ENCODE data around the gene FMNL3. TPM values are rescaled to one million over a fixed set of nuclear protein-coding genes. Genes with fewer than 3 reads are reported as not detected.

Gene FMNL3
- polyA plus RNA-seq, 1 of the 3 experiments (the other 2 are of a cell fraction) = 10.2 TPM

DNA sequence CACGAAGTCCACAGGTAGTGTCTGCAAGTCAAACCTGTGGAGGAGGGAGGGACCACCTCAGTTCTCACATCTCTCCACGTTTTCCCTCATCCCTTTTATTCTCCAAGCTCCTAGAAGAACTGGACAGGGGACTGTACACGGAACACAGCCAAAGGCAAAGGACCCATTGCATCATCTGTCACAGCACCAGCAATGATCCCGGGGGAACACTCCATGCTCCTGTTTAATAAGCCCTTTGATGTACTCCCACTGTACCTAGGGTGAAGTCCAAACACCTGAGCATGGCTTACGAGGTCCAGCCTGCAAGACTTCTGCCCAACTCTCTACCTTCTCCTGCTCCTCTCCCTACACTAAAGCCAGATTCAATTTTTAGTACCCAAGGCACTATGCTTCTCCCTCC lies 57.3 kb downstream of the FMNL3 start:
- ChIA-PET POLR2A (no interaction called here), CTCF (interaction anchor here (0.9 to 30.5 kb wide), 3 partner anchors 13 to 62 kb away, joined by 4 to 590 read pairs (median 27); partner anchors contain the start of gene FMNL3)
- 0 out of 2 replicates have a peak, but pooled peaks cover 3% of the 10 kb centered on the region for H3K79me2 ChIP-seq (ENCODE audit: insufficient read depth)
- no peak overlapping the region for H2AFZ ChIP-seq (ENCODE audit: low read depth)
- 88% methylated on average over 5 of the region's 5 CpGs for WGBS (ENCODE audit: low lambda C conversion rate)
- H3K9me3 ChIP-seq = no peaks in the 10 kb centered on the region
- no peaks in the 10 kb centered on the region for H3K9me2 ChIP-seq
- no peaks in the 10 kb centered on the region for H3F3A ChIP-seq (replicated peaks; ENCODE audit: insufficient read depth)
- TF ChIP-seq FOSL2 (IDR thresholded peaks at IDR 0.05; ENCODE audit: borderline replicate concordance, low read depth) = no peak
- TF ChIP-seq FOXJ3 (CRISPR knock-in tag; IDR thresholded peaks at IDR 0.05) = no peak
- TF ChIP-seq POLR2AphosphoS5 (IDR thresholded peaks at IDR 0.05; ENCODE audit: low read depth, low read length) = no peak
- TF ChIP-seq ELF1 (IDR thresholded peaks at IDR 0.05) = no peak
- TF ChIP-seq, protein P1, sequence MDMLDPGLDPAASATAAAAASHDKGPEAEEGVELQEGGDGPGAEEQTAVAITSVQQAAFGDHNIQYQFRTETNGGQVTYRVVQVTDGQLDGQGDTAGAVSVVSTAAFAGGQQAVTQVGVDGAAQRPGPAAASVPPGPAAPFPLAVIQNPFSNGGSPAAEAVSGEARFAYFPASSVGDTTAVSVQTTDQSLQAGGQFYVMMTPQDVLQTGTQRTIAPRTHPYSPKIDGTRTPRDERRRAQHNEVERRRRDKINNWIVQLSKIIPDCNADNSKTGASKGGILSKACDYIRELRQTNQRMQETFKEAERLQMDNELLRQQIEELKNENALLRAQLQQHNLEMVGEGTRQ (IDR thresholded peaks at IDR 0.05; ENCODE audit: borderline replicate concordance, low read depth, low read length) = no peak
- TF ChIP-seq, protein P2, sequence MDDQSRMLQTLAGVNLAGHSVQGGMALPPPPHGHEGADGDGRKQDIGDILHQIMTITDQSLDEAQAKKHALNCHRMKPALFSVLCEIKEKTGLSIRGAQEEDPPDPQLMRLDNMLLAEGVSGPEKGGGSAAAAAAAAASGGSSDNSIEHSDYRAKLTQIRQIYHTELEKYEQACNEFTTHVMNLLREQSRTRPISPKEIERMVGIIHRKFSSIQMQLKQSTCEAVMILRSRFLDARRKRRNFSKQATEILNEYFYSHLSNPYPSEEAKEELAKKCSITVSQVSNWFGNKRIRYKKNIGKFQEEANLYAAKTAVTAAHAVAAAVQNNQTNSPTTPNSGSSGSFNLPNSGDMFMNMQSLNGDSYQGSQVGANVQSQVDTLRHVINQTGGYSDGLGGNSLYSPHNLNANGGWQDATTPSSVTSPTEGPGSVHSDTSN (IDR thresholded peaks at IDR 0.05) = no peak
- TF ChIP-seq, protein P3, sequence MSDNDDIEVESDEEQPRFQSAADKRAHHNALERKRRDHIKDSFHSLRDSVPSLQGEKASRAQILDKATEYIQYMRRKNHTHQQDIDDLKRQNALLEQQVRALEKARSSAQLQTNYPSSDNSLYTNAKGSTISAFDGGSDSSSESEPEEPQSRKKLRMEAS (IDR thresholded peaks at IDR 0.05; ENCODE audit: low read depth) = no peak
- no peak for TF ChIP-seq FOXM1 (IDR thresholded peaks at IDR 0.05; ENCODE audit: low read depth)
- no peak for TF ChIP-seq RCOR1 (IDR thresholded peaks at IDR 0.05; ENCODE audit: low read length)
- H3K4me2 ChIP-seq = no peak overlapping the region
- H3K4me3 ChIP-seq (ENCODE audit: low read depth in 2 of 2, low read length in 1 of 2) = no peak overlapping the region
- no peak for DNase-seq
- H3K27ac ChIP-seq (ENCODE audit: low read depth in 2 of 2, low read length in 1 of 2) = no peak overlapping the region
- H3K36me3 ChIP-seq (replicated peaks in 1 of 2; ENCODE audit: control insufficient read depth in 1 of 2, insufficient read depth in 2 of 2, low read length in 1 of 2) = peaks cover 35 to 79% of the 10 kb centered on the region in 2 experiments
- H3K27me3 ChIP-seq (ENCODE audit: insufficient read depth) = no peaks in the 10 kb centered on the region
- no peak overlapping the region for H3K9ac ChIP-seq
- H3K4me1 ChIP-seq (ENCODE audit: control insufficient read depth in 1 of 2, insufficient read depth in 2 of 2, low read depth in 1 of 2, low read length in 1 of 2) = peaks cover 0 to 2% of the 10 kb centered on the region in 2 experiments; a peak in 1 of 4 replicates
- H4K20me1 ChIP-seq (ENCODE audit: insufficient read depth) = no peaks in the 10 kb centered on the region

DNA sequence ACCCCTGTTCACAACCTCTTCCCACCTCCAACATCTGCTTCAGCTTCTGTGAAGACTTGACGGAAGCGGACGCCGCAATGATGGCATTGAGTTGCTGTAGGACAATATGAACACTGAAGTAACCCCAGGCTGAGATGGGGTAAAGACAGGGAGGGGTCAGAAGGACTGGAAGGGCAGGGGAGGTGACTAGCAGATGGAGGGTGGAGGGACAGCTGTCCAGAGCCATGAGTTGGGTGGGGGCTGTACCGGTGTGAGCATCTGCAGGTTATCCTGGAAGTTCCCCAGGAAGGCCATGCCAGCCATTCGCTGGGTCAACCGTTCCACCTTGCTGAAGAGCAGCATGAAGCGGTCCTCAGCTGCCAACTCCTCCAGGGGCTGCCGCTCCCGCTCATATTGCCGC lies 57.8 kb downstream of the FMNL3 start:
- TF ChIP-seq FOSL2 (IDR thresholded peaks at IDR 0.05; ENCODE audit: borderline replicate concordance, low read depth) (no peak), ELF1 (IDR thresholded peaks at IDR 0.05) (no peak), RCOR1 (IDR thresholded peaks at IDR 0.05; ENCODE audit: low read length) (no peak), NRF1 (IDR thresholded peaks at IDR 0.05; ENCODE audit: low read depth, low read length) (no peak), TAF1 (IDR thresholded peaks at IDR 0.05; ENCODE audit: borderline replicate concordance, low read depth, low read length) (no peak), POLR2AphosphoS5 (IDR thresholded peaks at IDR 0.05; ENCODE audit: low read depth, low read length) (no peak), MXI1 (IDR thresholded peaks at IDR 0.05; ENCODE audit: low read depth, low read length) (no peak), RAD21 (IDR thresholded peaks at IDR 0.05; ENCODE audit: low read length) (no peak), TEAD4 (IDR thresholded peaks at IDR 0.05; ENCODE audit: borderline replicate concordance, insufficient read depth) (no peak), YY1 (IDR thresholded peaks at IDR 0.05; ENCODE audit: low read depth) (no peak), RXRA (IDR thresholded peaks at IDR 0.05; ENCODE audit: borderline replicate concordance, low read depth) (no peak)
- TF ChIP-seq, protein P3 (IDR thresholded peaks at IDR 0.05; ENCODE audit: low read depth) = no peak
- TF ChIP-seq, protein P1 (IDR thresholded peaks at IDR 0.05; ENCODE audit: borderline replicate concordance, low read depth, low read length) = no peak
- TF ChIP-seq, protein P4, sequence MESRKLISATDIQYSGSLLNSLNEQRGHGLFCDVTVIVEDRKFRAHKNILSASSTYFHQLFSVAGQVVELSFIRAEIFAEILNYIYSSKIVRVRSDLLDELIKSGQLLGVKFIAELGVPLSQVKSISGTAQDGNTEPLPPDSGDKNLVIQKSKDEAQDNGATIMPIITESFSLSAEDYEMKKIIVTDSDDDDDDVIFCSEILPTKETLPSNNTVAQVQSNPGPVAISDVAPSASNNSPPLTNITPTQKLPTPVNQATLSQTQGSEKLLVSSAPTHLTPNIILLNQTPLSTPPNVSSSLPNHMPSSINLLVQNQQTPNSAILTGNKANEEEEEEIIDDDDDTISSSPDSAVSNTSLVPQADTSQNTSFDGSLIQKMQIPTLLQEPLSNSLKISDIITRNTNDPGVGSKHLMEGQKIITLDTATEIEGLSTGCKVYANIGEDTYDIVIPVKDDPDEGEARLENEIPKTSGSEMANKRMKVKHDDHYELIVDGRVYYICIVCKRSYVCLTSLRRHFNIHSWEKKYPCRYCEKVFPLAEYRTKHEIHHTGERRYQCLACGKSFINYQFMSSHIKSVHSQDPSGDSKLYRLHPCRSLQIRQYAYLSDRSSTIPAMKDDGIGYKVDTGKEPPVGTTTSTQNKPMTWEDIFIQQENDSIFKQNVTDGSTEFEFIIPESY (IDR thresholded peaks at IDR 0.05; ENCODE audit: borderline replicate concordance, low read depth) = no peak
- TF ChIP-seq, protein P2 (IDR thresholded peaks at IDR 0.05) = no peak
- no peaks in the 10 kb centered on the region for H3K27me3 ChIP-seq (ENCODE audit: insufficient read depth)
- H3K9me3 ChIP-seq = no peaks in the 10 kb centered on the region
- H3K36me3 ChIP-seq (replicated peaks in 1 of 2; ENCODE audit: control insufficient read depth in 1 of 2, insufficient read depth in 2 of 2, low read length in 1 of 2) = peaks cover 30 to 77% of the 10 kb centered on the region in 2 experiments
- no peak overlapping the region for H3K4me3 ChIP-seq (ENCODE audit: low read depth in 2 of 2, low read length in 1 of 2)
- ChIA-PET CTCF (interaction anchor here (2.2 to 30.5 kb wide), 4 partner anchors 13 to 92 kb away, joined by 11 to 590 read pairs (median 20); partner anchors contain the start of genes FMNL3 and TMBIM6), POLR2A (interaction anchor here (0.9 kb wide), 2 partner anchors 13 to 92 kb away, joined by 3 to 4 read pairs; partner anchors contain the start of gene TMBIM6)
- H3K79me2 ChIP-seq (ENCODE audit: insufficient read depth) = no peaks in the 10 kb centered on the region
- H3F3A ChIP-seq (replicated peaks; ENCODE audit: insufficient read depth) = peaks cover 3% of the 10 kb centered on the region
- no peaks in the 10 kb centered on the region for H3K9me2 ChIP-seq
- H2AFZ ChIP-seq (ENCODE audit: low read depth) = no peak overlapping the region
- H3K9ac ChIP-seq = no peak overlapping the region
- H3K4me1 ChIP-seq (ENCODE audit: control insufficient read depth in 1 of 2, insufficient read depth in 2 of 2, low read depth in 1 of 2, low read length in 1 of 2) = peaks cover 0 to 5% of the 10 kb centered on the region in 2 experiments; a peak in 1 of 4 replicates
- no peaks in the 10 kb centered on the region for H4K20me1 ChIP-seq (ENCODE audit: insufficient read depth)
- no peak overlapping the region for H3K4me2 ChIP-seq
- 99% methylated on average over 11 of the region's 11 CpGs for WGBS (ENCODE audit: low lambda C conversion rate)
- DNase-seq = no peak
- H3K27ac ChIP-seq (ENCODE audit: low read depth in 2 of 2, low read length in 1 of 2) = no peak overlapping the region; a peak in 1 of 4 replicates
